Right lung (tissue), 5 donors: ENCODE data around the gene AGAP2. TPM values are rescaled to one million over a fixed set of nuclear protein-coding genes. Genes with fewer than 3 reads are reported as not detected.

ENCODE experiments used
- DNase-seq, 2 donors: peaks; one replicate each; pipeline ENCODE4 v3.0.0-alpha.2; 2013
- polyA plus RNA-seq, 5 donors: library from polyadenylated mRNA; unstranded; fragments of 120-200 nt; gene quantifications; one replicate each; pipeline versions ENCODE4 v1.2.1 to v1.2.3, GENCODE V29; 2013; ENCODE audit warnings: inconsistent platforms in 1 of 5, low replicate concordance in 1 of 5; ENCODE audit not compliant: insufficient read length in 5 of 5, insufficient read depth in 1 of 5

Gene AGAP2
- polyA plus RNA-seq, 5 donors = 0.27 to 1.1 (median 0.61) TPM

DNA sequence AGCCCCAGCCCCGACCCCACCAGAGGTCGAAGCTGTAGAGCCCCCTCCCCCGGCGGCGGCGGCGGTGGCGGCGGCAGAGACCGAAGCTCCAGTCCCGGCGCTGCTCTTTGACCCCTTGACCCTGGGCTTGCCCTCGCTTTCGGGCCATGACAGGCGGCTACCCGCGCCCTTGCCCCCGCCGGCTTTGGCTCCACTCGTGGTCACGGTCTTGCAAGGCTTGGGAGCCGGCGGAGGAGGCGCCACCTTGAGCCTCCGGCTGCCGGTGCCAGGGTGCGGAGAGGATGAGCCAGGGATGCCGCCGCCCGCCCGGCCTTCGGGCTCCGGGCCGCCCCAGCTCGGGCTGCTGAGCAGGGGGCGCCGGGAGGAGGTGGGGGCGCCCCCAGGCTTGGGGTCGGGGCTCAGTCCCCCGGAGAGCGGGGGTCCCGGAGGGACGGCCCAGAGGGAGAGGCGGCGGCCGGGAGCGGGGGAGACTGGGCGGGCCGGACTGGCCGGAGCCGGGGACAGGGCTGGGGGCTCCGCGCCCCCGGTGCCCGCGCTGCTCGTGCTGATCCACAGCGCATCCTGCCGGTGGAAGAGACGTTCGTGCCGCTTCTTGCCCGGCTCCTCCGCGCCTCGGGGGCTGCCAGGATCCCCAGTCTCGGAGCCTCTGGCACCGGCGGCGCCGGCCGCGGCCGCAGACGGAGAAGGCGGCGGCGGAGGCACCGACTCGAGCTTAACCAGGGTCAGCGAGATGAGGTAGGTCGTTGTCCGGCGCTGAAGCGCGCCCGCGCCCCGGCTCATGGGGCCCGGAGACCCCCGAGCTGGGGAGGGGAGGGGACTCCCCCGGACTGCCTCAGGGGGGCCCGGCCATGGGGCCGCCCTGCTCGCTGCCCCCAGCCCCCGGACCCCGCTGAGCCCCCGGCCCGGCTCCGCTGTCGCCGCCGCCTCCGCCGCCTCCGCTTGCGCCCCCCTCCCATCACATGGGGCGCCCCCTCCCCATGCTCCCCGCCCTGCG is 778 bp downstream of the AGAP2 start:
- DNase-seq = no peak

DNA sequence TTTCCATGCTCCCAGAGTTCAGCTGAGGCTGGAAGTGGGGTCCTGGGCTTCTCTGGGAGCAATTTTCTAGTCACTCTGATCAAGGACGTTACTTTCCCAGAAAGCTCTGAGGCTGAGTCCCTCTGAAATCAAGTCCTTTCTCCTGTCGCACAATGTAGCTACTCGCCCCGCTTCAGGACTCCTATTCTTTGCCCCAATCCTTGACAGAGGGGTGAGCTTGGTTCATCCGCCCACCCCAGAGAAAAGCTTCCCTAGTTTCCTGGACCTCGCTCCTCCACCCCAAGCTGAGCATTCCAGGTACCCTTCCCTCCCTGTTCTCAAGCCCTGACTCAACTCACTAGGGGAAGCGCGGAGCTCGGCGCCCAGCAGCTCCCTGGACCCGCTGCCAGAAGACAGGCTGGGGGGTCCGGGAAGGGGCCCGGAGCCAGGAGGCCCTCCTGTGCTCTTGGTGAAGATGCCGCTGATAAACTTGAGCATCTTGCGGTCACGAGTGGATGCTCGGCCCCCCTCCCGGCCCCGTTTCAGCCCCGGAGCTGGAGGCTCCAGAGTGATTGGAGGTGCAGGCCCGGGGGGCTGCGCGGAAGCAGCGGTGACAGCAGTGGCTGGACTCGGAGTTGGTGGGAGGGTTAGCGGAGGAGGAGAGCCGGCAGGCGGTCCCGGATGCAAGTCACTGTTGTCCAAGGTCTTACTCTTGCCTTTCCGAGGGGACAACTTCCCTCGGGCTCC is 1.6 kb downstream of the AGAP2 start:
- no peak for DNase-seq

DNA sequence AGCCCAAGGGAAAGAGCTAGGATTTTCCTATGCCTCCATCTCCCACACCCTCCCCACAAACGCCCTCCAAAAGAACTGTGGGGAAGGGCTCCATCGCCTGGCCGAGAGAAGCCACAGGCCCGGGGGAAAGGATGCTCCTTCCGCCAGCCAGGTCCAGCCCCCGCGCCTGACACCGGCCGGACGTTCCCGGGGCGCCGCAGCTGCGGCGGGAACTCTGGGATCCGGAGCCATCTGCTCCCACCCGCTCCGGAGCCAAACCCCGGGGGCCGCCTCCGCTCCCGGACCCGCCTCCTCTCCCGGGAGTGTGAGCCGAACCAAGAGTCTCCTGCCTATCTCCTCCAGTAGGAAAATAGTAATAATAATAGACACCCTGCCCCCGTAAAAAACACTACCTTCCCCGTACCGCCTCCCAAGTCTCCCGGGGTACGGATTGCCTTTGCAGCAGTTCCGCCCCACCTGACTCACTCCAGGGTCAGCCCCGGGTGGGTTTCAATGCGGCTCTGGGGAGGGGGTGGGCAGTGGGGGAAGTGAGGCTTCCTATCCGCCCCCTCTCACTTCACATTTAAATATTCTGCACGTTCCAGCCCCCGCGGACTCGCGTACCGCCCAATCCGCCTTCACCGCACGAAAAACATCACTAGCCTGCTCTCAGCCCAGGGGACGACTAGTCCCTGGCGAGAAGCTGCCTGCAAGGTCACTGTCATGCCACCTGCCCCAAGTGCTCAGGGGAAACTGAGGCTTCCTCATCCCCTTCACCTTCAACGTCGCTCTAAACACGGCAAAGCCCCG is 2.4 kb downstream of the AGAP2 start:
- DNase-seq = no peak

DNA sequence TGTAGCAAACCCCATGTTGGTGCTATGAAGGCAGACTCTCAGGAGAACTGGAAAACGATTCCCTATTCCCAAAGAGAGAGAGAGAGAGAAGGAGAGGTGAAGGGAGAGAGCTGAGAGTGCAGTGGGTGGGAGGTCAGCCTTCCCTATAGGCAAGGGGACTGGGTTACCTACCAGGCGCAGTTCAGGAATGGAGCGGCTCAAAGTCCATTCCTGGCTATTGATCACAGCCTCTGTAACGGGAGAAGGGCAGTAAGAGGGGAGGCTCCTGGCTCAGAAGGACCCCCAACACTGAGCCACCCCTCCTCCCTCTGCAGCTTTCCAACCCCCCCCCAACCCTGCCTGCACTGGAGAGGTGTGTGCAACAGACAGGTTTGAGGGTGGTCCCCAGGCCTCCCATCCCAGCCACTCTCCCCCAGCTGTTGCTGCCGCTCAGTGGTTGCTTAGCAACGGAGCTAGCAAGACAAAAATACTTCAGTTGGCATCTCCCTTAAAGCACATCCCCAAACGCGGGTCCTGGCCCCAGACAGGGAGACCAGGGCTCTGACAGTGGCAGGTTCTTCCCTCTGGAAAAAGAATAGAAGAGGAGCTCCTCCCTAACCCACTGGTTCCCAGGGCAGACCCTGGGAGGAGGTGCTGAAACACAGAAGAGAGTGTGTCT is 3.2 kb downstream of the AGAP2 start:
- DNase-seq = no peak

DNA sequence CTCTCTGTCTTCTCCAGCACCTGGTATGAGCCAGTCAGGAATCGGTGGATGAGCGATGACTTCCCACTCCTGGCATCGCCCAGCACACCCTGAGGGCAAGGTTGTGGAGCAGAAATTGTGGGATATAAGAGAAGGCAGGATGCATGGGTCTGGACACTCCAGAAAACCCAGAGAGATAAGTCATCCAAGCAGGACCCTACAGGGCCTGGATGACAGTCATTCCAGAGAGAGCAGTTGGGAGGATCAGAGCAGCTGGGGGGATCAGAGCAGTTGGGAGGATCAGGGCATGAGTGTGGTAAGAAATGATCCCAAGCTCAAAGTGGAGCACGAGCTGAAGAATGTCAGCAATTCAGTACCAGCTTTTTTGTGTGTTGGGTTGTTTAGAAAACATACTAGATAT is 4.0 kb downstream of the AGAP2 start:
- no peak for DNase-seq

DNA sequence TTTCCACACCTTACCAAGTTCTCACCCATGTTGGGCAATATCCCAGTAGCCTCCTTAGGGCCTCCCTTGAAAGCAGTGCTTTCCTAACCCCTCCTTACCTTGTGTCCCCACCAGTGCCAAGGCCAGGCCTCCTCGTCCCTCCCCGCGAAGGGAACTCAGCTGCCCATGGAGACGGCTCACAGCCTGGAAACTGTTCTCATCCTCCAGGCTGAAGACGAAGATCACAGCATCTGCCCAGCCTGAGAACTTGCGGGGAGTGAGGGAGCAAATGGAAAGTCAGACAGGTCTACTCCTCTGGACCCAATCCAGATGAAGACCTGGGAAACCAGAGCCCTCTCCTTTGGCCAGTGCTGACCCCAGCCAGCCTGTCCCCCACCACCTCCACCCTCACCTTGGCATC is 4.6 kb downstream of the AGAP2 start:
- DNase-seq = no peak

DNA sequence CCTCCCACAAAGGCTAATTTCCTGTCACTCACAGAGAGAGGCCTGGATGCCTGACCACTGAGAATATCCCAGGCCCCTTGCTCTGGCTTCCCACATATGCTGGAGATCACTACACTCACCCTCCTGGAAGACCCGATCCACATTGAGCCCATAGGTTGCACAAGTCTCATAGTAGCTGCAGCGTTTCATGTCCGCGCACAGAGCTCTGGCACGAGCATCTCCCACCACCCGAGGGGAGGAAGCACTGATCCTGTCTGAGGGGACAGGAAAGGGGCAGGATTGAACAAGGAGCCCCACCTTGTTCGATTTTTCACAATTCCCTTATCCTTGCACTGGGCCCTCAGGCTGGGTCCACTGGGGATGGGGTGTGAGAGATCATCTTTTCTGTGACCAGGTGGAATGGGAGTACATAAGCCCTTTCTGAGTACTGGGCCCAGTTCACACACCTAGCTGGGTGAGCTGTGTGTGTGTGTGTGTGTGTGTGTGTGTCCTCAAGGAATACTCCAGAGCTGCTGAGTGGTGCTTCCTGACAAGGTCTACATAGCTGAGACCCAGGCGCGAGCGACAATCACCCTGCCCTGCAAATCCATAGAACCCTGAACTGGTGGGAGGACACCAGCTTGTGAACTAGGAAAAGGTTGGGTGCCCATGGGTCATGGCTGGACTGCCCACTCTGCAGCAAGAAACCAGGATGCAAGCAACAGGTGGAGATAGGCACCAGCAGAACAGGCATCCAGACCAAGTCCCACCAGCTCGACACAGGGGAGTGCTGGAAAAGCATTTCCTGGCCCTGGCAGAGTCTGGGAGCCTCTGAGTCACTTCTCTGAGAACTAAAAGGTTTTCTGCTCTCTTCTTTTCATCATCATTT is 5.6 kb downstream of the AGAP2 start:
- DNase-seq = no peak

DNA sequence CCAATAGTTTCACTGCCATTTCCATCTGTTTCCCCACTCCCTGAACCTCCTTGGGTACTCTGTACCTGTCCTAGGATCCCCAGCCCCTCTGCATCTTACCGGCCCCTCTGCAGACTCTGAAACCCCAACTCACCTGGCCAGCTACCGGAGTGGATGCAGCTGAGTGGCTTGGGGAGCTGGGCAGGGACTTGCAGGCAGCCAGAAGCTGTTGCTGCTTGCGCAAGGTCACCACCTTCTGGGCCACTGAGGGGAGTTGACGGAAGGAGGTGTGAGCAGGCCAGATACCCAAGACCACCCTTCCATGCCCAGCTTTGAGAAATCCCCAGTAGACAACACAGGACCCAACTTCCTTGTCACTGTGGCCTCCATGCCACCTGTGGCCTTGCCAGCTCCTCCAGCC is 6.3 kb downstream of the AGAP2 start:
- no peak for DNase-seq

DNA sequence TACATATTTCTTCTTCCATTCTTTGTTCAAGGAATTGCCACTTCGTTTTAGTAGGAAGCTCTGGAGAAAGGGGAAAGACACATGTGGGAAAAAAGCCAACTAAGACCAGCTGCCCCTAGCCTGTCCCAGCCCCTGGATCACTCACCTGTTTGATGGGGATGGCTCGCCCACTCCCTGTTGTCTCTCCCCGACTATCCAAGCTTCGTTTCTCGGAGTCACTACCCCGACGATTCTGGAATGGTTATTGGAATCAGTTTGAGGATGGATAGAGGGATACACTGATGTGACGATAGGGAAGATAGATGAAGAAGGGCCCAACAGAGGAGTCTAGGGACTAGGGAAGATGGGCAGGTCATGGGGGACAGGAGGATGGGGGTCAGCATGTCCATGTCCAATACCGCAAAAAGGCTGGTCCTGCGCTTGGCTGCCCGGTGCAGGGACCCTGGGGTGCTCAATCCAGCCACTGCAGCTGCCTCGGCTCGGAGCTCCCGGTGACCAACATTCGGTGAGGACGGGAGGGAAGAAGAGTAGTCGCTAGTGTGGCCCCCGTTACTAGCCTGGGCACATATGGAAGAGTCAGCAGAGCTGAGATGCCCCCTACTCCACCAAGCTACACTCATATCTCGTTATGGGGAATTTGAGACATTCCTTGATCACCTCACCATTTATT is 7.0 kb downstream of the AGAP2 start:
- DNase-seq = no peak

DNA sequence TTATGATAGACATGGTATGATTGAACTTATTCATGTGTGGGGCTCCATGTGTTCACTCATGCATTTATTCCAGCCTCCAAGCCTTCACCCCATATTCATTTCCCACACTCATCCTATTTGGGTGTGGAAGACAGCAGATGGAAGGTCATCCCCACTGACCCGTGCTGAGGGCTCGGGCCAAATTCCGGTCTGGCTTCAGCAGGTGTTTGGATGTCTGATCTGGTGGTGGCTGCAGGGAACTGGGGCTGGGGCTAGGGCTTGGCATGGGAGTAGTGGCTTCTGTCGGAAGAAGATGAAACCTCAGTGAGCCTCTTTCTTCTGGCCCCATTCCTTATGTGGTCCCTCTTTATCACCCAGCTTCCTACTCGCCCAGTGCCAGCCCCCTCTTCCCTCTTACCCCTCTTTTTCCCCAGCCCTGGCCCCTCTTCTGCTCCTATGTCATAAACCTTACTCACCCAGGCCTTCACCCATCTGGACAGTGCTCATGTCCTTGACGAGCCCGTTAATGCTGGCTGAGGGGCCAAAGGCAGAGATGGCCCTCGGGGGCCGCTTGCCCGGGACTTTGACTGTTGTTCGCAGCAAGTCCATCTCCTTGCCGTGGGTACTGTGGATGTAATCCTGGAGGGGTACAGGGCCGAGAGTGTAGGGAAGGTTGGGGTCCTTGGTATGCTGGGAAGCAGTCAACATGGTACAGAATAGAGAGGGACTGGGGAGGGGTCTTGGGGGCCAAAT is 8.0 kb downstream of the AGAP2 start:
- no peak for DNase-seq

DNA sequence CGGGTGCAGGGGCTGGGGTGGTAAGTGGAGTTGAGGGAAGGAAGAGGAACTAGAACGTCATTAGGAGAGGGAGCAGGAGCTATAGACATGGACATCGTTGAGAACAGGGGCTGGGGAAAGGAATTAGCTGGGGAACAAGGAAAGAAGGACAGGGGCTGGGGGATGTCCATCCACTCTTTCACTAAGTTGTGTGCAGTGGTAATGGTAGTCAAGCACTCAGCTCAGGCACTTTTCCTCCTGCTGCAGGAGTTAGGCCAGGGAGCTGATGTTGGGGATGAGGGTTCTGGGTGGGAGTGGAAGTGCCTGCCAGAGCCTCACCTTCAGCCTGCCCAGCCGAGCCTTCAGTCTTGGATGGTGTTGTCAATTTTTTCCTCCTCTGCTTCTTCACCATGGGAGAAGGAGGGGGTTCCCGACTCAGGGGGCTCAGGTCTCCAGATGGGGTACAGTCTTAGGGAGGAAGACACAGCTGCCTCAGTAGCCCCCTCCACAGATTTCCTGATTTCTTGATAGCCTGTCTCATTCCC is 9.2 kb downstream of the AGAP2 start:
- DNase-seq = no peak

DNA sequence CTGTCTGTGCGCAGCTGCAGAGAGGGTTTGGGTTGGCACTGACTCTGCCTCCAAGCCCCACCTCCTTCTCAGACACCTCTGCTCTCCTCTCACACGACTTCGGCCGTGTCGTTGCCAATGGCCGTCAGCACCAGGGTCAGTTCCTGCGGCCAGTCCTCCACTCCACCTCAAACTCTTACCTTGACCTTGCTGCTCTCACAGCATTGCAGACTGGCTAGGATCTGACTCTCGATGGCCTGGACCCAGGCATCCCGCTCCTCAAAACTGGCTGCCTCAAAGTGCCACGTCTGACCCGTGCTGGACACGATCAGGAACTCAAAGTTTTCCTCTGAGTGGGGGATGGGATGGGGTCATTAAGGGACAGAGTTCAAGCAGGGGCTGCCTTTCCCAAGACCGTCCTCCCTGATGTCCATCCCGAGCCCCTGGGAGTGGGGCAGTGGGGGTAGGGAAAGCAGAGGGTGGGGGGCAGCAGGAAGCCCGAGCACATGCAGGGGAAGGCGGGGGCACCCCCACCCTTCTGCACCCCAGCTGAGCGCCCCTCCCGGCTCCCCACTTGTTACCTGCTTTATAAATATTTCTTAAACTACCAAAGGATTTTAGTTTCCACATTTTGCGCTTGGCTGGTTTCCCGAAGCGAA is 10.7 kb downstream of the AGAP2 start:
- no peak for DNase-seq

DNA sequence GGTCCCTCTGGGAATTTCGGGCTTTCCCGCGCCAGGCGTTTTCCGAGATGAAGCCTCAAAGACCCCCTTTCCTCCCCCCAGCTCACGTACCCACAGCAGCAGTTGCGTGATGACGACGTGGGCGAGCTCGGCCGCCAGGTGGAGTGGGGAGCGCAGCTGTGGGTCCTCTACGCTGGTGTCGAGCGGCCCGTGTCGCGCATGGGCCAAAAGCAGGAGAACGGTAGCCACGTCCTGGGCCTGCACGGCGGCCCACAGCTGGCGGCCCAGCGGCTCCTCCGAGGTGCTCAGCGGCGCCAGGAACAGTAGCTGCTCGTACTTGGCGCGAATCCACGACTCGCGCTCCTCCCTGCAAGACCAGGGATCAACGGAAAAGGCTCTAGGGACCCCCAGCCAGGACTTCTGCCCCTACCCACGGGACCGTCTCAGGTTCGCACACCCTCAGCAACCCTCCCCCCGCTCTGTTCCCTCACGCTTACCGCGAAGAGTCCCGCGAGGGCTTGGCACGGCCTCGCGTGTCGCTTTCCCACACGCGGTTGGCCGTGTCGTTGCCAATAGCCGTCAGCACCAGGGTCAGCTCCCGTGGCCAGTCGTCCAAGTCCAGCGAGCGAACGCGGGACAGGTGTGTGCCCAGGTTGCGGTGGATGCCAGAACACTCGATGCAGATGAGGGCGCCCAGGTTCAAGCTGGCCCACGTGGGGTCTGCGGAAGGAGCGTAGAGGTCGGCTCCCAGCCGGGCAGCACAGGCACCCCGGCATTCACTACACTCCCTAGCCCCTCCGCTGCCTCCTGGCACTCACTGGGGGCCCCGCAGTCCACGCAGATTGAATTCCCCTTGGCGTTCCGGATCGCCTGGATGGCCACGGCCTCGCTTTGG is 11.4 kb downstream of the AGAP2 start:
- DNase-seq = peak in 1 of 2 donors; percentile 47

DNA sequence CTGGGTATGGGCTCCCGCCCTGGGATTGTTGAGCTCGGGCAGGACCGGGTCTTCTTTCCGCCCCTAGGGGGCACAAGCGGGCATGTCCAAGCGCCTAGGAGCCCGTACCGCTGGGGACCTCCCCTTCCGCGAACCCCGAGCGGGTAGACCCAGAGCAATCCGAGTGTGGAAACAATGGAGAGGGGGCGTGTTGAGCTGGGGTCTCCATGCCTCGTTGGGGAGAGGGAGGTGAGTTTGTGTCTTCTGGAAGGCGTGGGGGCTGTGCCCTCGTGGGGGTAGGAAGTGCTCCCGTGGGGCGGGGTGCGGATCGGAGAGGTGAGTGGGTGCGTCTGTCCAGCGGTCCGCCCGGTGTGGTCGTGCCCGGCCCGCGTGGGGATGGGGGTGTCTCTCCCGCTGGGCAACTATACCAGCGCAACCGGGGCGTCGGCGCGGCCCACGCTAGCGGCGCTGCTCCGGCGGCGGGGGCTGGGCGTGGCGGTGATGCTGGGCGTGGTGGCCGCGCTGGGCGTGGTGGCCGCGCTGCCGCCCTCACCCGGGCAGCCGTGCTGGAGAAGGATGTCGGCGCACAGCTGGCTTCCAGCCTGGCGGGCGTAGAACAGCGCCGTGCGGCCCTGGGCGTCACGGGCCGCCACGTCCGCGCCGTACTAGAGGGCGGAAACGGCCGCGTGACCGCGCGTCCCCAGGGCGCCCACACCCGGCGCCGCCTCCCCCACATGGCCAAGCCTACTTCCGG is 12.2 kb downstream of the AGAP2 start:
- peak; percentile 54 to 67 for DNase-seq

DNA sequence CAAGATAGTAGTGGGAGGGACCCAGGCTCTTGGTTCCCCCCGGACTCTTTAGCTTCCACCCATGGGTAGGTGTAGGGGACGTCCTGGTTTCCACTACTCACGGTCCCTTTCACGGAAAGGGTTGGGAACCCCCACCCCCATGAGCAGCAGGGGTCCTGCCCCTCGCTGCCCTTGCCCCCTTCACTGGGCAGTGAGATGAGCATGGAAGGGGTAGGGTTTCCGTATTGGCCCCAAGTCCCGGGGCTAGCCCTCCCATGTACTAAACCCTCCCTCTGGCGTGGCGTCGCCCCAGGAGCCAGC is 12.7 kb downstream of the AGAP2 start:
- no peak for DNase-seq

DNA sequence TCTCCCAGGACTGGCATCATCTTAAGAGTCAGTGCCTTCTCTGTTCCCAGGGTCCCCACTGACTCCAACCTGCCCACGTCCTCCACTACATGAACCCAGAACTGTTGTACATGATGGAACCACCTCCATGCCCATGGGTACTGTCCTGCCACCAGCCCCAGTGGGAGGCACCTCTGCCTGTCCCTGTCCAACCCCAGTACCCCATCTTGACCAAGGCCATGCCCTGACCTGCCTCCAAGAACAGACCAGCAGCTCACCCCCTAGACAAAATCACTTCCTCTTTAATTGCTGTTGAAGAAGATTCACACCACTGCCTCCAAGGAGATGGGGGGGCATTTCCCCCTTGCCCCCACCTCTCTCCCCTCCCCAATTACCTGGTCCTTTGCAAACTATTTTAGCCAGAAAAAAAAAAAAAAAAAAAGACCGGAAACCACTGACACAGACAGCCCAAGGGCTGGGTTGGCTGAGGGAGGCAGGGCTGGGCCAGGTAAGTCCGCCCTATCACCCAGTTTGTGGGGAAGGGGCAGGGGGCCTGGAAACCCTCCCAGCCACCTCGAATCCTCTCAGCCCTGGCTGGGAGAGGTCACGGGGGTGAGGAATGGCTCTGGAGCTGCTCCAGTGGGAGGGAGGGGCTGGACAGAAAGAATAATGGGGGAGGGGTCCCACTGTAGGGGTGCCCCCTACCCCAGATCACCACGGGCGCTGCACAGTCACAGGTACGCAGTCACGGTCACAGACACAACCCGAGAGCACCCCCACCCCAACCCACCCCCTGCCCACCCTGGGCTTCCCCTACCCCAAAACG is 13.4 kb downstream of the AGAP2 start:
- DNase-seq = no peak
